GM18858 (cell line): ENCODE data around the gene ATXN7L3.

ENCODE experiments used
- ATAC-seq: cut with Tn5 transposase; IDR thresholded peaks from one replicate; pipeline ENCODE4 v1.9.1; 2021; ENCODE audit not compliant: unreplicated experiment

Gene ATXN7L3

GRCh38 chr17:44218344-44219107 is 18.8 kb upstream of the ATXN7L3 start:
- ATAC-seq = no peak

- ATAC-seq = no peak
Measured at GRCh38 chr17:44217738-44218343, 18.2 kb upstream of the ATXN7L3 start.

- no peak for ATAC-seq
Measured at GRCh38 chr17:44216694-44217093, 17.0 kb upstream of the ATXN7L3 start.

GRCh38 chr17:44216173-44216572 is 16.5 kb upstream of the ATXN7L3 start:
- no peak for ATAC-seq

GRCh38 chr17:44214896-44215295 is 15.2 kb upstream of the ATXN7L3 start:
- ATAC-seq = no peak

GRCh38 chr17:44214230-44214494 is 14.5 kb upstream of the ATXN7L3 start:
- ATAC-seq = no peak

- no peak for ATAC-seq
Measured at GRCh38 chr17:44213403-44214229, 13.9 kb upstream of the ATXN7L3 start.

GRCh38 chr17:44212507-44213402 is 13.1 kb upstream of the ATXN7L3 start:
- ATAC-seq = no peak

GRCh38 chr17:44211281-44212265 is 11.9 kb upstream of the ATXN7L3 start:
- ATAC-seq = no peak

- ATAC-seq = no peak
Measured at GRCh38 chr17:44210342-44211192, 10.9 kb upstream of the ATXN7L3 start.

GRCh38 chr17:44209786-44210341 is 10.2 kb upstream of the ATXN7L3 start:
- no peak for ATAC-seq

GRCh38 chr17:44207743-44208142 is 8.1 kb upstream of the ATXN7L3 start:
- ATAC-seq = no peak

- ATAC-seq = no peak
Measured at GRCh38 chr17:44207319-44207718, 7.6 kb upstream of the ATXN7L3 start.

GRCh38 chr17:44206825-44207155 is 7.1 kb upstream of the ATXN7L3 start:
- no peak for ATAC-seq

GRCh38 chr17:44205962-44206824 is 6.5 kb upstream of the ATXN7L3 start:
- no peak for ATAC-seq

GRCh38 chr17:44204441-44204882 is 4.8 kb upstream of the ATXN7L3 start:
- no peak for ATAC-seq

- no peak for ATAC-seq
Measured at GRCh38 chr17:44203731-44204440, 4.2 kb upstream of the ATXN7L3 start.
